Body of pancreas (tissue), 4 donors: Measurements from ENCODE around the gene NRG3. TPM values are rescaled to one million over a fixed set of nuclear protein-coding genes. Genes with fewer than 3 reads are reported as not detected.

Experiments used
- ATAC-seq: fragments of 150-250 bp; one replicate; pipeline ENCODE4 v1.9.1; 2016
- DNase-seq, 4 donors: peaks; one replicate each; pipeline ENCODE4 v3.0.0-alpha.2; 2019
- H3K27ac ChIP-seq, 4 donors: fragments of 200-600 bp; sonication (generic); 1 replicate in 3 of 4; 2 replicates in 1 of 4; pipeline versions ENCODE4 v1.5.1 to v1.6.1; 2016 to 2019; ENCODE audit warnings: mild to moderate bottlenecking in 1 of 4, mixed read lengths in 1 of 4, moderate library complexity in 1 of 4
- H3K27me3 ChIP-seq, 2 donors: fragments of 200-600 bp; sonication (generic); one replicate each; pipeline ENCODE4 v1.6.0; 2016; ENCODE audit warnings: mild to moderate bottlenecking in 1 of 2
- H3K36me3 ChIP-seq, 2 donors: fragments of 200-600 bp; sonication (generic); replicated peaks in 1 of 2; 2 replicates each; pipeline ENCODE4 v1.5.1; 2016; ENCODE audit warnings: low read depth in 2 of 2; ENCODE audit not compliant: insufficient read depth in 1 of 2
- H3K4me1 ChIP-seq: fragments of 200-600 bp; sonication (generic); one replicate; pipeline ENCODE4 v1.6.0; 2016
- H3K4me3 ChIP-seq, 2 donors: fragments of 200-600 bp; sonication (generic); 1 replicate in 1 of 2; 2 replicates in 1 of 2; pipeline ENCODE4 v1.5.1; 2016 to 2019
- H3K9me3 ChIP-seq, 3 donors: fragments of 200-600 bp; sonication (generic); 1 replicate in 2 of 3; 2 replicates in 1 of 3; pipeline ENCODE4 v1.5.1; 2016
- CTCF ChIP-seq, 7 experiments: fragments of 450-650 bp in 4 of 7; fragments of 200-600 bp in 3 of 7; sonication (generic) in 3 of 7; IDR thresholded peaks; one replicate each; pipeline ENCODE4 v1.5.1; 2016 to 2019; ENCODE audit warnings: antibody characterized with exemption in 7 of 7
- POLR2A ChIP-seq, 3 donors: fragments of 450-650 bp; IDR thresholded peaks; one replicate each; pipeline ENCODE4 v1.6.1; 2016; ENCODE audit warnings: antibody characterized with exemption in 3 of 3, mild to moderate bottlenecking in 2 of 3
- WGBS, 2 donors: methylation state at CpG; one replicate each; pipeline ENCODE4 v1.1.5; 2017; 5-methylcytosine and 5-hydroxymethylcytosine counted together
- intact Hi-C: fragments of 100-400 bp; cut with DNase I; formaldehyde crosslinking; loops from one replicate; pipeline ENCODE4 v1.15.1; 2023
- total RNA-seq, 2 donors: library from RNA; depleted of rRNA; stranded (reverse); fragments of >200 nt; gene quantifications; one replicate each; pipeline ENCODE4 v1.1.0, GENCODE V29; 2016

Gene NRG3
- total RNA-seq, 2 donors from 2014 or later = 0.26 TPM; not detected in 1

GRCh38 chr10:81873231-81873931, 1.6 kb upstream of the NRG3 start:
- Histone ChIP-seq H3K9me3 (no peaks in the 10 kb centered on the region), H3K36me3 (no peaks in the 10 kb centered on the region), H3K4me3 (no peak overlapping the region), H3K27me3 (peaks cover 0 to 26% of the 10 kb centered on the region in 2 donors), H3K4me1 (peaks cover 20% of the 10 kb centered on the region), H3K27ac (no peak overlapping the region)
- ATAC-seq = no peak
- TF ChIP-seq CTCF (IDR thresholded peaks at IDR 0.05) = no peak
- TF ChIP-seq POLR2A (IDR thresholded peaks at IDR 0.05) = no peak
- intact Hi-C loops = no loop called here
- no peak for DNase-seq
- WGBS, 2 donors = 20 to 24% methylated on average over 12 of the region's 12 CpGs

GRCh38 chr10:81873932-81874816, 820 bp upstream of the NRG3 start:
- no peaks in the 10 kb centered on the region for H3K36me3 ChIP-seq
- H3K27me3 ChIP-seq = peaks cover 0 to 26% of the 10 kb centered on the region in 2 donors
- no peak overlapping the region for H3K4me3 ChIP-seq
- WGBS, 2 donors = 1 to 2% methylated on average over 40 to 78 of the region's 80 CpGs
- no peaks in the 10 kb centered on the region for H3K9me3 ChIP-seq
- intact Hi-C loops = no loop called here
- TF ChIP-seq POLR2A (IDR thresholded peaks at IDR 0.05) (no peak), CTCF (IDR thresholded peaks at IDR 0.05) (no peak)
- peak; percentile 57 to 81 (median 66) for DNase-seq
- peaks cover 20% of the 10 kb centered on the region for H3K4me1 ChIP-seq
- no peak overlapping the region for H3K27ac ChIP-seq
- peak; percentile 85 for ATAC-seq

GRCh38 chr10:81875467-81876252, 666 bp downstream of the NRG3 start:
- Histone ChIP-seq H3K27ac (no peak overlapping the region), H3K27me3 (peaks cover 0 to 26% of the 10 kb centered on the region in 2 donors), H3K36me3 (no peaks in the 10 kb centered on the region), H3K9me3 (no peaks in the 10 kb centered on the region), H3K4me3 (no peak overlapping the region), H3K4me1 (peaks cover 20% of the 10 kb centered on the region)
- DNase-seq (peak in 1 of 4 donors; percentile 10), ATAC-seq (no peak)
- WGBS, 2 donors = 2 to 5% methylated on average over 13 to 49 of the region's 49 CpGs
- TF ChIP-seq POLR2A (IDR thresholded peaks at IDR 0.05) (no peak), CTCF (IDR thresholded peaks at IDR 0.05) (no peak)
- intact Hi-C loops = no loop called here

- peaks cover 0 to 26% of the 10 kb centered on the region in 2 donors for H3K27me3 ChIP-seq
- 4 to 5% methylated on average over 25 of the region's 25 CpGs for WGBS, 2 donors
- intact Hi-C loops = no loop called here
- H3K36me3 ChIP-seq = no peaks in the 10 kb centered on the region
- DNase-seq = peak in 2 of 4 donors; percentile 13
- no peak overlapping the region for H3K4me3 ChIP-seq
- no peak for TF ChIP-seq CTCF (IDR thresholded peaks at IDR 0.05)
- TF ChIP-seq POLR2A (IDR thresholded peaks at IDR 0.05) = no peak
- no peak overlapping the region for H3K27ac ChIP-seq
- H3K9me3 ChIP-seq = no peaks in the 10 kb centered on the region
- H3K4me1 ChIP-seq = peaks cover 20% of the 10 kb centered on the region
- ATAC-seq = no peak
Observed at GRCh38 chr10:81876253-81877077, 1.5 kb downstream of the NRG3 start.
